SU-DHL-6 (cell line): ENCODE data around the gene XIRP1.

Source experiments
- CTCF ChIP-seq: fragments of 200-600 bp; sonication (generic); IDR thresholded peaks from one replicate; pipeline ENCODE4 v1.5.1; 2017; ENCODE audit warnings: antibody characterized with exemption, mild to moderate bottlenecking, low read length, moderate library complexity; ENCODE audit not compliant: insufficient read depth, poor library complexity, severe bottlenecking
- EZH2phosphoT487 ChIP-seq: fragments of 200-600 bp; sonication (generic), shearing (Covaris generic); conservative IDR thresholded peaks from 2 replicates; pipeline ENCODE4 v1.6.1; 2018; ENCODE audit warnings: mild to moderate bottlenecking, antibody characterized with exemption, low read length, moderate library complexity, mixed read lengths

DNA sequence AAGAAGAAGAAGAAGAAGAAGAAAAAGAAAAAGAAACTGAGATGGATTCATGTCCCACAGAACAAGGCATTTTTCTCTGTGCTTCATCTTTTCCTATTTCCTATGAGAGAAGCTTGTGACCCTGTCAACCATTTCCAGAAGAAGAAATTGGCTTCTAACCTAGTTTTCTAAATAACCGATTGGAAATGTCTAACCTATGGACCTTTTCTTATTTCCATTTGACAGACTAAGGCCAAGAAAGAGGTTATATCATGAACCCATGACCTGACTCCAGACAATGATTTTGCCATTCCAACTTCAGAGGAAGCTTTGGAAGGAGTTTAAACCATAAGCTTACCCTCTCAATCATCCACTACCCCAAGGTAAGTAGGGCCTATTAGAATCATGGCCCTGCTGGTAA, 22.7 kb downstream of the XIRP1 start:
- TF ChIP-seq CTCF (no peak), EZH2phosphoT487 (no peak)
